NK-92 treated with Interleukin-12 subunit alpha and Interleukin-12 subunit beta, amount 100 ng/mL, for 24 hours (cell line): ENCODE data around the gene ENPP7.

Source experiments
- DNase-seq: peaks from one replicate; lab custom pipeline; 2025; lab: John Stamatoyannopoulos, UW

ENPP7 gene

GRCh38 chr17:79778504-79779083 is 47.9 kb downstream of the ENPP7 start:
- DNase-seq: no peak

GRCh38 chr17:79779084-79779529 is 48.4 kb downstream of the ENPP7 start:
- DNase-seq: no peak

- no peak for DNase-seq
Observed at GRCh38 chr17:79779661-79780365, 49.1 kb downstream of the ENPP7 start.

GRCh38 chr17:79781012-79781650 is 50.4 kb downstream of the ENPP7 start:
- no peak for DNase-seq

GRCh38 chr17:79781736-79782575 is 51.2 kb downstream of the ENPP7 start:
- DNase-seq: no peak

GRCh38 chr17:79783891-79784290 is 53.1 kb downstream of the ENPP7 start:
- no peak for DNase-seq

- no peak for DNase-seq
Observed at GRCh38 chr17:79784353-79785016, 53.7 kb downstream of the ENPP7 start.

- no peak for DNase-seq
Observed at GRCh38 chr17:79785017-79785899, 54.5 kb downstream of the ENPP7 start.

GRCh38 chr17:79785900-79786810 is 55.4 kb downstream of the ENPP7 start:
- DNase-seq: no peak

GRCh38 chr17:79786930-79787643 is 56.3 kb downstream of the ENPP7 start:
- DNase-seq: no peak

- DNase-seq: no peak
Observed at GRCh38 chr17:79788455-79788854, 57.7 kb downstream of the ENPP7 start.

- no peak for DNase-seq
Observed at GRCh38 chr17:79788989-79789942, 58.5 kb downstream of the ENPP7 start.

GRCh38 chr17:79789943-79790804 is 59.4 kb downstream of the ENPP7 start:
- DNase-seq: no peak

- no peak for DNase-seq
Observed at GRCh38 chr17:79790805-79791734, 60.3 kb downstream of the ENPP7 start.

- DNase-seq: no peak
Observed at GRCh38 chr17:79791735-79792161, 61.0 kb downstream of the ENPP7 start.
